K562 (cell line): ENCODE measurements around the gene KNDC1.

ENCODE experiments used
- CBFA2T3 ChIP-seq: fragments of 450-650 bp; IDR thresholded peaks from 2 replicates; pipeline ENCODE4 v1.6.1; 2017
- CBFB ChIP-seq: sonication (generic); formaldehyde crosslinking; IDR thresholded peaks from 2 replicates; pipeline ENCODE4 v1.4.0; 2020; ENCODE audit warnings: mild to moderate bottlenecking, missing genetic modification reagents
- CBX8 ChIP-seq: fragments of 200-600 bp; sonication (generic); IDR thresholded peaks from 2 replicates; pipeline ENCODE4 v1.6.1; 2012; ENCODE audit warnings: borderline replicate concordance, mixed run types, low read depth, mild to moderate bottlenecking, moderate library complexity, mixed read lengths, low read length, control low read depth, inconsistent platforms; ENCODE audit not compliant: poor library complexity, severe bottlenecking; ENCODE audit errors: extremely low read depth
- FOXP1 ChIP-seq: sonication (generic); formaldehyde crosslinking; IDR thresholded peaks from 2 replicates; pipeline ENCODE4 v1.8.0; 2022; ENCODE audit warnings: mild to moderate bottlenecking, missing genetic modification reagents
- MEIS2 ChIP-seq: fragments of 450-650 bp; IDR thresholded peaks from 2 replicates; pipeline ENCODE4 v1.6.1; 2014; ENCODE audit warnings: mild to moderate bottlenecking; ENCODE audit not compliant: partially characterized antibody
- POLR2AphosphoS5 ChIP-seq: IDR thresholded peaks from 2 replicates; pipeline ENCODE4 v1.6.1; 2011; ENCODE audit warnings: mild to moderate bottlenecking, low read depth, low read length, moderate library complexity; ENCODE audit not compliant: control insufficient read depth, insufficient read depth
- RCOR1 ChIP-seq, 2 experiments: IDR thresholded peaks; 2 replicates each; pipeline ENCODE4 v1.6.1; 2012; ENCODE audit warnings: low read depth in 2 of 2, low read length in 2 of 2, borderline replicate concordance in 1 of 2, improper control_type of control experiment in 1 of 2
- TARDBP ChIP-seq: fragments of 450-650 bp; IDR thresholded peaks from 2 replicates; pipeline ENCODE4 v1.6.1; 2016
- ZNF232 ChIP-seq: sonication (generic); formaldehyde crosslinking; IDR thresholded peaks from 2 replicates; pipeline ENCODE4 v1.8.0; 2022; ENCODE audit warnings: mild to moderate bottlenecking, missing genetic modification reagents
- ZNF263 ChIP-seq: sonication (generic); formaldehyde crosslinking; IDR thresholded peaks from 2 replicates; pipeline ENCODE4 v1.8.0; 2022; ENCODE audit warnings: mild to moderate bottlenecking, missing genetic modification reagents, borderline replicate concordance
- TF ChIP-seq, protein P1 (sequence below): sonication (generic); formaldehyde crosslinking; IDR thresholded peaks from 2 replicates; pipeline ENCODE4 v1.9.0; 2022; ENCODE audit warnings: mild to moderate bottlenecking, missing genetic modification reagents
- TF ChIP-seq, protein P2 (sequence below): IDR thresholded peaks from 2 replicates; pipeline ENCODE4 v1.6.1; 2011; ENCODE audit not compliant: insufficient read length; ENCODE audit errors: extremely low read depth

DNA sequence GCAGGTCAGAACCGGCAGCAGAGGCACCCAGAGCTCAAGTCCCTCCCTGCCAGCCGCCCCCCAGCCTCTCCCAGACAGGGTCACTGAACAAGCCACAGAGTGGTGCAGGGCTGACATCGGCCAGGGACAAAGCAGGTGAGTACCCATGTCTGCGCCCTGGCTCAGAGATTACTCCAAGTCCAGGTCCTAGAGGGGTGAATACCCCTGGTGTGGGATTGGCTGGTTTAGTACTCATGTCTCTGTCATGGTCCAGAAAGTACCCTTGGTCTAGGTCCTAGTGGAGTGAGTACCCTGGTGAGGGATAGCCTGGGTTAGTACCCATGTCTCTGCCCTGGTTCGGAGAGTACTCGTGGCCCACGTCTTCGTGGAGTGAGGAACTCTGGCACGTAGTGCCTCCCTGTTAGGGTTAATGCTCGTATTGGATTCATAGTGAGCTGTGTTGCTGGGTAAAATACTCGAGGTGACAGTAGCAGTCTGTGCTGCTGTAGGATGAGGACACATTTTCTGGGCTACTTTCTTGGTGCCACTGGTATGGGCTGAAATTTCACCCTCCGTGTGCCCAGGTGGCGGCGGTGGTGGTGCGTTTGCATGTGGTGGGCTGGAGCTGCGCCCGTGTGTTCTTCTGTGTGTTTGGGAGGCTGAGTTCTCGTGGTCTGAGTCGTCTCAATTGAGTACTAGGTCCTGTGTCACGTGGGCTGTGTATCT lies 25.5 kb upstream of the KNDC1 start:
- TF ChIP-seq RCOR1 (IDR thresholded peaks at IDR 0.05; ENCODE audit: borderline replicate concordance in 1 of 2, low read depth in 2 of 2, low read length in 2 of 2), result no peak
- TF ChIP-seq TARDBP, result no peak
- TF ChIP-seq POLR2AphosphoS5, result no peak
- TF ChIP-seq CBFB (CRISPR knock-in tag), result no peak
- TF ChIP-seq ZNF263 (CRISPR knock-in tag), result no peak
- TF ChIP-seq CBX8, result no peak
- no peak for TF ChIP-seq FOXP1 (CRISPR knock-in tag)
- TF ChIP-seq, protein P1, sequence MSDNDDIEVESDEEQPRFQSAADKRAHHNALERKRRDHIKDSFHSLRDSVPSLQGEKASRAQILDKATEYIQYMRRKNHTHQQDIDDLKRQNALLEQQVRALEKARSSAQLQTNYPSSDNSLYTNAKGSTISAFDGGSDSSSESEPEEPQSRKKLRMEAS, result no peak
- no peak for TF ChIP-seq CBFA2T3
- no peak for TF ChIP-seq ZNF232 (CRISPR knock-in tag)
- no peak for TF ChIP-seq MEIS2
- TF ChIP-seq, protein P2, sequence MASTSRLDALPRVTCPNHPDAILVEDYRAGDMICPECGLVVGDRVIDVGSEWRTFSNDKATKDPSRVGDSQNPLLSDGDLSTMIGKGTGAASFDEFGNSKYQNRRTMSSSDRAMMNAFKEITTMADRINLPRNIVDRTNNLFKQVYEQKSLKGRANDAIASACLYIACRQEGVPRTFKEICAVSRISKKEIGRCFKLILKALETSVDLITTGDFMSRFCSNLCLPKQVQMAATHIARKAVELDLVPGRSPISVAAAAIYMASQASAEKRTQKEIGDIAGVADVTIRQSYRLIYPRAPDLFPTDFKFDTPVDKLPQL, result no peak
